ENCODE measurements around the gene GDPGP1.

Gene GDPGP1

GRCh38 chr15:90203922-90204321 is 30.1 kb upstream of the GDPGP1 start:
- no peak for DNase-seq (ENCODE audit: low read depth in 3 of 3, low spot score in 1 of 3)

GRCh38 chr15:90205050-90205848 is 28.8 kb upstream of the GDPGP1 start:
- DNase-seq (ENCODE audit: low read depth in 3 of 3, low spot score in 1 of 3), result no peak

- no peak for DNase-seq (ENCODE audit: low read depth in 3 of 3, low spot score in 1 of 3)
Measured at GRCh38 chr15:90205886-90206285, 28.1 kb upstream of the GDPGP1 start.

GRCh38 chr15:90207252-90207651 is 26.8 kb upstream of the GDPGP1 start:
- DNase-seq (ENCODE audit: low read depth in 3 of 3, low spot score in 1 of 3), result no peak

GRCh38 chr15:90208356-90208755 is 25.7 kb upstream of the GDPGP1 start:
- no peak for DNase-seq (ENCODE audit: low read depth in 3 of 3, low spot score in 1 of 3)

- no peak for DNase-seq (ENCODE audit: low read depth in 3 of 3, low spot score in 1 of 3)
Measured at GRCh38 chr15:90209591-90209990, 24.4 kb upstream of the GDPGP1 start.

- DNase-seq (ENCODE audit: low read depth in 3 of 3, low spot score in 1 of 3), result no peak
Measured at GRCh38 chr15:90210593-90210992, 23.4 kb upstream of the GDPGP1 start.

- no peak for DNase-seq (ENCODE audit: low read depth in 3 of 3, low spot score in 1 of 3)
Measured at GRCh38 chr15:90211009-90211408, 23.0 kb upstream of the GDPGP1 start.

- no peak for DNase-seq (ENCODE audit: low read depth in 3 of 3, low spot score in 1 of 3)
Measured at GRCh38 chr15:90211440-90212143, 22.4 kb upstream of the GDPGP1 start.

GRCh38 chr15:90212221-90213098 is 21.5 kb upstream of the GDPGP1 start:
- no peak for DNase-seq (ENCODE audit: low read depth in 3 of 3, low spot score in 1 of 3)

GRCh38 chr15:90213122-90213817 is 20.7 kb upstream of the GDPGP1 start:
- no peak for DNase-seq (ENCODE audit: low read depth in 3 of 3, low spot score in 1 of 3)

- no peak for DNase-seq (ENCODE audit: low read depth in 3 of 3, low spot score in 1 of 3)
Measured at GRCh38 chr15:90213818-90214204, 20.2 kb upstream of the GDPGP1 start.

GRCh38 chr15:90214553-90215196 is 19.3 kb upstream of the GDPGP1 start:
- no peak for DNase-seq (ENCODE audit: low read depth in 3 of 3, low spot score in 1 of 3)

GRCh38 chr15:90217671-90218394 is 16.2 kb upstream of the GDPGP1 start:
- DNase-seq (ENCODE audit: low read depth in 3 of 3, low spot score in 1 of 3), result no peak

- DNase-seq (ENCODE audit: low read depth in 3 of 3, low spot score in 1 of 3), result peak in 1 of 3 donors; percentile 50
Measured at GRCh38 chr15:90219421-90220141, 14.4 kb upstream of the GDPGP1 start.

- no peak for DNase-seq (ENCODE audit: low read depth in 3 of 3, low spot score in 1 of 3)
Measured at GRCh38 chr15:90221246-90221900, 12.6 kb upstream of the GDPGP1 start.

GRCh38 chr15:90222547-90222946 is 11.5 kb upstream of the GDPGP1 start:
- DNase-seq (ENCODE audit: low read depth in 3 of 3, low spot score in 1 of 3), result no peak

- no peak for DNase-seq (ENCODE audit: low read depth in 3 of 3, low spot score in 1 of 3)
Measured at GRCh38 chr15:90223441-90224165, 10.4 kb upstream of the GDPGP1 start.

Measured in stimulated activated CD4-positive, alpha-beta T cell treated with anti-CD3 and anti-CD28 coated beads, TNF-alpha, amount 100 ng/mL, for 1 hour (primary cell).